Mucosa of descending colon (tissue), 3 donors: ENCODE data around the gene FOXP4. TPM values are rescaled to one million over a fixed set of nuclear protein-coding genes. Genes with fewer than 3 reads are reported as not detected.
A peak's percentile ranks its signal among the peaks of the same experiment; 100 is the strongest.

ENCODE experiments used
- ATAC-seq: fragments of 200-7000 bp; cut with Tn5 transposase; one replicate; pipeline ENCODE4 v1.9.1; 2020; ENCODE audit warnings: mild to moderate bottlenecking, moderate library complexity
- DNase-seq, 3 donors: peaks; one replicate each; pipeline ENCODE4 v3.0.0-alpha.2; 2020
- H3K36me3 ChIP-seq: fragments of 200-600 bp; one replicate; pipeline ENCODE4 v1.8.0; 2021; ENCODE audit warnings: low read depth, mild to moderate bottlenecking
- H3K4me1 ChIP-seq: fragments of 200-600 bp; one replicate; pipeline ENCODE4 v1.8.0; 2021; ENCODE audit warnings: low read depth, mild to moderate bottlenecking
- H3K4me3 ChIP-seq: fragments of 200-600 bp; one replicate; pipeline ENCODE4 v1.8.0; 2021; ENCODE audit warnings: mild to moderate bottlenecking
- H3K9me3 ChIP-seq: fragments of 200-600 bp; one replicate; pipeline ENCODE4 v1.8.0; 2021; ENCODE audit warnings: mild to moderate bottlenecking
- intact Hi-C, 2 donors: fragments of 100-400 bp; cut with DNase I in 1 of 2; cut with micrococcal nuclease in 1 of 2; formaldehyde crosslinking; loops; one replicate each; pipeline versions ENCODE4 v1.11.0 to v1.11.1; 2022; cut with DNase I, micrococcal nuclease
- total RNA-seq, 3 donors: library from RNA; stranded (reverse); fragmentation: NEBNext Ultra II Directional in 2 of 3; extraction: Animal tissue kit (Norgen Biotek cat#: 25700) in 2 of 3; gene quantifications; one replicate each; pipeline versions ENCODE4 v1.2.1 to v1.2.4, GENCODE V29; 2021 to 2023
- TF ChIP-seq, protein P1 (sequence below): fragments of 200-600 bp; IDR thresholded peaks from one replicate; pipeline ENCODE4 v1.8.0; 2022; ENCODE audit warnings: antibody characterized with exemption, mild to moderate bottlenecking
- donor health status: DM: no; HTN: no; CAD: no; lungs with moderate emphysema.
- donor health status: DM: no; HTN: no; CAD: no.
- donor health status: DM: no; HTN: yes; CAD: no.

FOXP4 gene
- total RNA-seq, 3 donors from 2014 or later = 31.5 to 34.9 (median 33.8) TPM

DNA sequence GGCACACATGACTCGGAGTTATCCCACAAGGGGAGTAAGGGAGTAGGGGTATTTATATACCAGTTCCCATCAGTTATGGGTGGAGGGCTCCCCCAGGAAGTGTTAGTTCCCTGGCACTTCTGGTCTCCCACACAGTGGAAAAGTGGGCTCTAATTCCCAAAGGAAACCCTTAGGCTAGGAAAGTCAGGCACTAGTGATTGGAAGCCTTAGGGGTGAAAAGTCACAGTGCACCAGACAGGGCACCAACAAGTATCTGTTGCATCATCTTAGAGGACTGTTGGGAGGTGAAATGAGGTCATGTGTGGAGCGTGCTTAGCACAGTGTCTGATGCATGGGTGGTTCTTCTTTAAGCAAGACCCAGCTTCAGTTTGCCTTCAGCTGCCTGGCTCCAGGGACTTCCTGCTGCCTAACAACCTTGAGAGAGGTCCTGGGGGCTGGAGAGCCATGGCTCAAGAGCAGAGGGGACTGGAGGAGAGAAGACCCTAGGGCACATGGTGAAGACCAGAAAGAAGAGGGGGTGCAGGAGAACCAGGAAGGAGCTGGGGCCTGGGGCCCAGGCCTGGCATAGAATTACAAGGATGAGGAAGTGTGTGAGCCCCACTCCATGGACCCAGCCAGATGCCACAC lies 7.5 kb upstream of the FOXP4 start:
- Histone ChIP-seq H3K4me3 (no peak overlapping the region), H3K9me3 (no peaks in the 10 kb centered on the region), H3K4me1 (peaks cover 10% of the 10 kb centered on the region), H3K36me3 (no peaks in the 10 kb centered on the region)
- DNase-seq (no peak), ATAC-seq (peak; percentile 7)
- intact Hi-C loops = no loop called here
- TF ChIP-seq, protein P1, sequence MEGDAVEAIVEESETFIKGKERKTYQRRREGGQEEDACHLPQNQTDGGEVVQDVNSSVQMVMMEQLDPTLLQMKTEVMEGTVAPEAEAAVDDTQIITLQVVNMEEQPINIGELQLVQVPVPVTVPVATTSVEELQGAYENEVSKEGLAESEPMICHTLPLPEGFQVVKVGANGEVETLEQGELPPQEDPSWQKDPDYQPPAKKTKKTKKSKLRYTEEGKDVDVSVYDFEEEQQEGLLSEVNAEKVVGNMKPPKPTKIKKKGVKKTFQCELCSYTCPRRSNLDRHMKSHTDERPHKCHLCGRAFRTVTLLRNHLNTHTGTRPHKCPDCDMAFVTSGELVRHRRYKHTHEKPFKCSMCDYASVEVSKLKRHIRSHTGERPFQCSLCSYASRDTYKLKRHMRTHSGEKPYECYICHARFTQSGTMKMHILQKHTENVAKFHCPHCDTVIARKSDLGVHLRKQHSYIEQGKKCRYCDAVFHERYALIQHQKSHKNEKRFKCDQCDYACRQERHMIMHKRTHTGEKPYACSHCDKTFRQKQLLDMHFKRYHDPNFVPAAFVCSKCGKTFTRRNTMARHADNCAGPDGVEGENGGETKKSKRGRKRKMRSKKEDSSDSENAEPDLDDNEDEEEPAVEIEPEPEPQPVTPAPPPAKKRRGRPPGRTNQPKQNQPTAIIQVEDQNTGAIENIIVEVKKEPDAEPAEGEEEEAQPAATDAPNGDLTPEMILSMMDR = no peak

- no peaks in the 10 kb centered on the region for H3K36me3 ChIP-seq
- intact Hi-C loops = no loop called here
- DNase-seq = no peak
- H3K4me1 ChIP-seq = peaks cover 10% of the 10 kb centered on the region
- no peaks in the 10 kb centered on the region for H3K9me3 ChIP-seq
- ATAC-seq = no peak
- H3K4me3 ChIP-seq = no peak overlapping the region
- TF ChIP-seq, protein P1 = no peak
Observed at GRCh38 chr6:41539204-41539603, 7.0 kb upstream of the FOXP4 start.

- H3K9me3 ChIP-seq = no peaks in the 10 kb centered on the region
- intact Hi-C loops = no loop called here
- H3K4me1 ChIP-seq = peaks cover 13% of the 10 kb centered on the region
- no peak for DNase-seq
- ATAC-seq = no peak
- TF ChIP-seq, protein P1 = no peak
- no peaks in the 10 kb centered on the region for H3K36me3 ChIP-seq
- no peak overlapping the region for H3K4me3 ChIP-seq
Observed at GRCh38 chr6:41541364-41541763, 4.8 kb upstream of the FOXP4 start.

- TF ChIP-seq, protein P1 = no peak
- DNase-seq = no peak
- ATAC-seq = no peak
- Histone ChIP-seq H3K9me3 (no peaks in the 10 kb centered on the region), H3K36me3 (no peaks in the 10 kb centered on the region), H3K4me1 (peaks cover 7% of the 10 kb centered on the region), H3K4me3 (no peak overlapping the region)
- intact Hi-C loops = no loop called here
Observed at GRCh38 chr6:41543087-41543486, 3.1 kb upstream of the FOXP4 start.

GRCh38 chr6:41545247-41545702 lies 906 bp upstream of the FOXP4 start:
- ATAC-seq (no peak), DNase-seq (peak in 2 of 3 donors; percentile 40 to 53)
- no peaks in the 10 kb centered on the region for H3K36me3 ChIP-seq
- no peaks in the 10 kb centered on the region for H3K9me3 ChIP-seq
- TF ChIP-seq, protein P1 = no peak
- intact Hi-C loops = no loop called here
- no peak overlapping the region for H3K4me3 ChIP-seq
- H3K4me1 ChIP-seq = peaks cover 13% of the 10 kb centered on the region
